GM23338 (cell line): ENCODE results near the gene FOXN4. TPM values are rescaled to one million over a fixed set of nuclear protein-coding genes. Genes with fewer than 3 reads are reported as not detected.

ENCODE experiments used
- ATAC-seq: fragments of 200-7000 bp; cut with Tn5 transposase; 3 replicates; pipeline ENCODE4 v1.9.1; 2020
- DNase-seq: peaks from one replicate; pipeline ENCODE4 v3.0.0-alpha.2; 2015; ENCODE audit warnings: low spot score
- H2AFZ ChIP-seq: fragments of 200-600 bp; sonication (generic); 2 replicates; pipeline ENCODE4 v1.8.0; 2016; ENCODE audit warnings: antibody characterized with exemption, mild to moderate bottlenecking, moderate library complexity
- H3F3A ChIP-seq: fragments of 200-600 bp; sonication (generic); replicated peaks from 2 replicates; pipeline ENCODE4 v1.8.0; 2017; ENCODE audit warnings: antibody characterized with exemption, mixed run types, low read depth
- H3K27ac ChIP-seq: fragments of 200-600 bp; sonication (generic); 2 replicates; pipeline ENCODE4 v1.6.1; 2016; ENCODE audit warnings: low read depth
- H3K27me3 ChIP-seq: fragments of 200-600 bp; sonication (generic); 2 replicates; pipeline ENCODE4 v1.8.0; 2016; ENCODE audit warnings: mild to moderate bottlenecking, mixed run types, moderate library complexity; ENCODE audit not compliant: insufficient read depth
- H3K36me3 ChIP-seq: fragments of 200-600 bp; sonication (generic); 2 replicates; pipeline ENCODE4 v1.8.0; 2016; ENCODE audit warnings: mild to moderate bottlenecking; ENCODE audit not compliant: insufficient read depth
- H3K4me1 ChIP-seq: fragments of 200-600 bp; sonication (generic); 2 replicates; pipeline ENCODE4 v1.8.0; 2016; ENCODE audit warnings: mild to moderate bottlenecking, moderate library complexity; ENCODE audit not compliant: insufficient read depth
- H3K4me2 ChIP-seq: fragments of 200-600 bp; sonication (generic); 2 replicates; pipeline ENCODE4 v1.7.1; 2017; ENCODE audit warnings: mixed run types
- H3K4me3 ChIP-seq: fragments of 200-600 bp; sonication (generic); 2 replicates; pipeline ENCODE4 v1.6.1; 2016; ENCODE audit warnings: mixed run types
- H3K79me2 ChIP-seq: fragments of 200-600 bp; sonication (generic); replicated peaks from 2 replicates; pipeline ENCODE4 v1.8.0; 2017; ENCODE audit warnings: mild to moderate bottlenecking; ENCODE audit not compliant: insufficient read depth
- H3K9me2 ChIP-seq: fragments of 200-600 bp; sonication (generic); 2 replicates; pipeline ENCODE4 v1.8.0; 2017; ENCODE audit not compliant: insufficient read depth
- H4K20me1 ChIP-seq: fragments of 200-600 bp; sonication (generic); replicated peaks from 2 replicates; pipeline ENCODE4 v1.8.0; 2017; ENCODE audit warnings: mild to moderate bottlenecking; ENCODE audit not compliant: insufficient read depth
- H3K27ac Mint-ChIP-seq: 2 replicates; pipeline ENCODE4 v1.8.0; 2020; ENCODE audit warnings: inconsistent platforms, mild to moderate bottlenecking, moderate library complexity, mixed read lengths
- H3K27me3 Mint-ChIP-seq: 3 replicates; pipeline ENCODE4 v1.8.0; 2022; ENCODE audit warnings: low read depth, mild to moderate bottlenecking, moderate library complexity, mixed read lengths, inconsistent platforms; ENCODE audit not compliant: insufficient read depth, poor library complexity
- H3K36me3 Mint-ChIP-seq: 3 replicates; pipeline ENCODE4 v1.8.0; 2021; ENCODE audit warnings: low read depth, mild to moderate bottlenecking, inconsistent platforms, moderate library complexity, mixed read lengths
- H3K4me1 Mint-ChIP-seq: 3 replicates; pipeline ENCODE4 v1.8.0; 2020; ENCODE audit warnings: mild to moderate bottlenecking, inconsistent platforms, mixed read lengths
- H3K4me3 Mint-ChIP-seq: 3 replicates; pipeline ENCODE4 v1.8.0; 2021; ENCODE audit warnings: moderate library complexity, mild to moderate bottlenecking, inconsistent platforms, mixed read lengths
- H3K9me3 Mint-ChIP-seq: 3 replicates; pipeline ENCODE4 v1.8.0; 2020; ENCODE audit warnings: moderate library complexity, mild to moderate bottlenecking, inconsistent platforms, mixed read lengths
- CREB1 ChIP-seq: fragments of 250-450 bp; sonication (Bioruptor Pico); IDR thresholded peaks from 2 replicates; pipeline ENCODE4 v1.5.0; 2020; ENCODE audit warnings: low read depth, mild to moderate bottlenecking, moderate library complexity
- EZH2 ChIP-seq: fragments of 200-600 bp; sonication (generic); IDR thresholded peaks from one replicate; pipeline ENCODE4 v1.8.0; 2017; ENCODE audit warnings: antibody characterized with exemption, mild to moderate bottlenecking, low read depth; ENCODE audit not compliant: unreplicated experiment
- EZH2phosphoT487 ChIP-seq: fragments of 200-600 bp; sonication (generic); IDR thresholded peaks from one replicate; pipeline ENCODE4 v1.8.1; 2018; ENCODE audit warnings: antibody characterized with exemption; ENCODE audit not compliant: unreplicated experiment
- JUNB ChIP-seq: IDR thresholded peaks from one replicate; pipeline ENCODE4 v1.6.1; 2016; ENCODE audit warnings: antibody characterized with exemption; ENCODE audit not compliant: unreplicated experiment
- NANOG ChIP-seq: IDR thresholded peaks from 2 replicates; pipeline ENCODE4 v1.6.1; 2016; ENCODE audit warnings: antibody characterized with exemption, borderline replicate concordance
- POLR2AphosphoS5 ChIP-seq: IDR thresholded peaks from 2 replicates; pipeline ENCODE4 v1.6.1; 2016; ENCODE audit warnings: antibody characterized with exemption, low read depth
- STAT1 ChIP-seq: IDR thresholded peaks from one replicate; pipeline ENCODE4 v1.6.1; 2016; ENCODE audit warnings: antibody characterized with exemption; ENCODE audit not compliant: unreplicated experiment
- ZNF114 ChIP-seq: fragments of 250-450 bp; sonication (Bioruptor Pico); IDR thresholded peaks from 2 replicates; pipeline ENCODE4 v1.5.0; 2020; ENCODE audit warnings: mild to moderate bottlenecking, moderate library complexity
- ZNF331 ChIP-seq: fragments of 250-450 bp; sonication (Bioruptor Pico); IDR thresholded peaks from 2 replicates; pipeline ENCODE4 v1.5.0; 2020; ENCODE audit warnings: low read depth, mild to moderate bottlenecking, moderate library complexity
- polyA plus RNA-seq: library from polyadenylated mRNA; unstranded; fragments of >200 nt; fragmentation: Nextera tagmentation; extraction: Ambion mirVana; gene quantifications from 2 replicates; pipeline ENCODE4 v1.2.1, GENCODE V29; 2016
- total RNA-seq: library from RNA; depleted of rRNA; stranded (reverse); fragments of >200 nt; shearing (Covaris generic); gene quantifications from 2 replicates; pipeline ENCODE4 v1.2.3, GENCODE V29; 2014
- TF ChIP-seq, protein P1 (sequence below): IDR thresholded peaks from one replicate; pipeline ENCODE4 v1.6.1; 2018; ENCODE audit warnings: antibody characterized with exemption; ENCODE audit not compliant: unreplicated experiment
- TF ChIP-seq, protein P2 (sequence below): fragments of 250-450 bp; sonication (Bioruptor Pico); IDR thresholded peaks from 2 replicates; pipeline ENCODE4 v1.5.0; 2020; ENCODE audit warnings: mild to moderate bottlenecking, moderate library complexity
- TF ChIP-seq, protein P3 (sequence below), 2 experiments: fragments of 200-600 bp in 1 of 2; sonication (generic) in 1 of 2; conservative IDR thresholded peaks; 2 replicates each; pipeline versions ENCODE4 v1.5.1 to v1.6.1; 2016 to 2017; ENCODE audit warnings: antibody characterized with exemption in 2 of 2, low read depth in 2 of 2, mild to moderate bottlenecking in 2 of 2, moderate library complexity in 1 of 2
- TF ChIP-seq, protein P4 (sequence below): IDR thresholded peaks from 2 replicates; pipeline ENCODE4 v1.6.1; 2016; ENCODE audit warnings: antibody characterized with exemption

FOXN4 gene
- total and polyA plus RNA-seq, 2 experiments from 2014 or later = 0.35 to 0.47 TPM

DNA sequence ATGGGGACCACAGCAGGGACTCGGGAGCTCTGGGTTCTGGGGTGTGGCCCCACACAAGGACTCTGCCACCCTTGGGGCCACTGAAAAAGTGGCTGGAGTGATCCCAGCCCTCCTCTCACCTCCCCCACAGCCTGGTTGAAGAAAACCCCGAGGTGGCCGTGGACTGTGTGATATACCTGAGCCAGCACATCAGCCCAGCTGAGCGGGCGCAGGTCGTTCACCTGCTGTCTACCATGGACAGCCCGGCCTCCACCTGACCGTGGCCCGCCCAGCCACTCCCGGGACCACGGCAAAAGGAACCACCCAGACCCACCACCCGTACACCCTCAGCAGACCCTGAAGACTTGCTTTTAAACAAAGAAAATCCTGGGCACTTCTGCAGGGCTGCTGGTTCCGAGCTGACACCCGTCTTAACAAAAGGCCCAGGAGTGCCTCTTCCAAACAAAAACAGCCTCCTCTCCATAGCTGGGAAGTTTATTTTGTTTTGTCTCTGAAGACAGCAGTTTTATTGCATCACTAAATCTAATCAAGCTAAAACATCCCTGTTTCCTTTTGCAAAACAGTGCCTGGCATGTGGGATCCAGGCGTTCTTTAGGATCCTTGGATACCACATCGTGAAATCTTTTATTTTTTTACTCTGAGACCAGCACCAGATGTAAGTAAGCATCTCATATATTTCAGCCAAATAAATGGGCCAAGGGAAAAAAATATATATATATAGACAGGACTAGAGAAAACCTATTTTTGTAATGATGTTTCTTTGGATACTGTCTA, 42.8 kb downstream of the FOXN4 start:
- TF ChIP-seq EZH2phosphoT487 = no peak
- TF ChIP-seq, protein P1, sequence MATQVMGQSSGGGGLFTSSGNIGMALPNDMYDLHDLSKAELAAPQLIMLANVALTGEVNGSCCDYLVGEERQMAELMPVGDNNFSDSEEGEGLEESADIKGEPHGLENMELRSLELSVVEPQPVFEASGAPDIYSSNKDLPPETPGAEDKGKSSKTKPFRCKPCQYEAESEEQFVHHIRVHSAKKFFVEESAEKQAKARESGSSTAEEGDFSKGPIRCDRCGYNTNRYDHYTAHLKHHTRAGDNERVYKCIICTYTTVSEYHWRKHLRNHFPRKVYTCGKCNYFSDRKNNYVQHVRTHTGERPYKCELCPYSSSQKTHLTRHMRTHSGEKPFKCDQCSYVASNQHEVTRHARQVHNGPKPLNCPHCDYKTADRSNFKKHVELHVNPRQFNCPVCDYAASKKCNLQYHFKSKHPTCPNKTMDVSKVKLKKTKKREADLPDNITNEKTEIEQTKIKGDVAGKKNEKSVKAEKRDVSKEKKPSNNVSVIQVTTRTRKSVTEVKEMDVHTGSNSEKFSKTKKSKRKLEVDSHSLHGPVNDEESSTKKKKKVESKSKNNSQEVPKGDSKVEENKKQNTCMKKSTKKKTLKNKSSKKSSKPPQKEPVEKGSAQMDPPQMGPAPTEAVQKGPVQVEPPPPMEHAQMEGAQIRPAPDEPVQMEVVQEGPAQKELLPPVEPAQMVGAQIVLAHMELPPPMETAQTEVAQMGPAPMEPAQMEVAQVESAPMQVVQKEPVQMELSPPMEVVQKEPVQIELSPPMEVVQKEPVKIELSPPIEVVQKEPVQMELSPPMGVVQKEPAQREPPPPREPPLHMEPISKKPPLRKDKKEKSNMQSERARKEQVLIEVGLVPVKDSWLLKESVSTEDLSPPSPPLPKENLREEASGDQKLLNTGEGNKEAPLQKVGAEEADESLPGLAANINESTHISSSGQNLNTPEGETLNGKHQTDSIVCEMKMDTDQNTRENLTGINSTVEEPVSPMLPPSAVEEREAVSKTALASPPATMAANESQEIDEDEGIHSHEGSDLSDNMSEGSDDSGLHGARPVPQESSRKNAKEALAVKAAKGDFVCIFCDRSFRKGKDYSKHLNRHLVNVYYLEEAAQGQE = no peak
- no peak for TF ChIP-seq EZH2
- TF ChIP-seq, protein P2, sequence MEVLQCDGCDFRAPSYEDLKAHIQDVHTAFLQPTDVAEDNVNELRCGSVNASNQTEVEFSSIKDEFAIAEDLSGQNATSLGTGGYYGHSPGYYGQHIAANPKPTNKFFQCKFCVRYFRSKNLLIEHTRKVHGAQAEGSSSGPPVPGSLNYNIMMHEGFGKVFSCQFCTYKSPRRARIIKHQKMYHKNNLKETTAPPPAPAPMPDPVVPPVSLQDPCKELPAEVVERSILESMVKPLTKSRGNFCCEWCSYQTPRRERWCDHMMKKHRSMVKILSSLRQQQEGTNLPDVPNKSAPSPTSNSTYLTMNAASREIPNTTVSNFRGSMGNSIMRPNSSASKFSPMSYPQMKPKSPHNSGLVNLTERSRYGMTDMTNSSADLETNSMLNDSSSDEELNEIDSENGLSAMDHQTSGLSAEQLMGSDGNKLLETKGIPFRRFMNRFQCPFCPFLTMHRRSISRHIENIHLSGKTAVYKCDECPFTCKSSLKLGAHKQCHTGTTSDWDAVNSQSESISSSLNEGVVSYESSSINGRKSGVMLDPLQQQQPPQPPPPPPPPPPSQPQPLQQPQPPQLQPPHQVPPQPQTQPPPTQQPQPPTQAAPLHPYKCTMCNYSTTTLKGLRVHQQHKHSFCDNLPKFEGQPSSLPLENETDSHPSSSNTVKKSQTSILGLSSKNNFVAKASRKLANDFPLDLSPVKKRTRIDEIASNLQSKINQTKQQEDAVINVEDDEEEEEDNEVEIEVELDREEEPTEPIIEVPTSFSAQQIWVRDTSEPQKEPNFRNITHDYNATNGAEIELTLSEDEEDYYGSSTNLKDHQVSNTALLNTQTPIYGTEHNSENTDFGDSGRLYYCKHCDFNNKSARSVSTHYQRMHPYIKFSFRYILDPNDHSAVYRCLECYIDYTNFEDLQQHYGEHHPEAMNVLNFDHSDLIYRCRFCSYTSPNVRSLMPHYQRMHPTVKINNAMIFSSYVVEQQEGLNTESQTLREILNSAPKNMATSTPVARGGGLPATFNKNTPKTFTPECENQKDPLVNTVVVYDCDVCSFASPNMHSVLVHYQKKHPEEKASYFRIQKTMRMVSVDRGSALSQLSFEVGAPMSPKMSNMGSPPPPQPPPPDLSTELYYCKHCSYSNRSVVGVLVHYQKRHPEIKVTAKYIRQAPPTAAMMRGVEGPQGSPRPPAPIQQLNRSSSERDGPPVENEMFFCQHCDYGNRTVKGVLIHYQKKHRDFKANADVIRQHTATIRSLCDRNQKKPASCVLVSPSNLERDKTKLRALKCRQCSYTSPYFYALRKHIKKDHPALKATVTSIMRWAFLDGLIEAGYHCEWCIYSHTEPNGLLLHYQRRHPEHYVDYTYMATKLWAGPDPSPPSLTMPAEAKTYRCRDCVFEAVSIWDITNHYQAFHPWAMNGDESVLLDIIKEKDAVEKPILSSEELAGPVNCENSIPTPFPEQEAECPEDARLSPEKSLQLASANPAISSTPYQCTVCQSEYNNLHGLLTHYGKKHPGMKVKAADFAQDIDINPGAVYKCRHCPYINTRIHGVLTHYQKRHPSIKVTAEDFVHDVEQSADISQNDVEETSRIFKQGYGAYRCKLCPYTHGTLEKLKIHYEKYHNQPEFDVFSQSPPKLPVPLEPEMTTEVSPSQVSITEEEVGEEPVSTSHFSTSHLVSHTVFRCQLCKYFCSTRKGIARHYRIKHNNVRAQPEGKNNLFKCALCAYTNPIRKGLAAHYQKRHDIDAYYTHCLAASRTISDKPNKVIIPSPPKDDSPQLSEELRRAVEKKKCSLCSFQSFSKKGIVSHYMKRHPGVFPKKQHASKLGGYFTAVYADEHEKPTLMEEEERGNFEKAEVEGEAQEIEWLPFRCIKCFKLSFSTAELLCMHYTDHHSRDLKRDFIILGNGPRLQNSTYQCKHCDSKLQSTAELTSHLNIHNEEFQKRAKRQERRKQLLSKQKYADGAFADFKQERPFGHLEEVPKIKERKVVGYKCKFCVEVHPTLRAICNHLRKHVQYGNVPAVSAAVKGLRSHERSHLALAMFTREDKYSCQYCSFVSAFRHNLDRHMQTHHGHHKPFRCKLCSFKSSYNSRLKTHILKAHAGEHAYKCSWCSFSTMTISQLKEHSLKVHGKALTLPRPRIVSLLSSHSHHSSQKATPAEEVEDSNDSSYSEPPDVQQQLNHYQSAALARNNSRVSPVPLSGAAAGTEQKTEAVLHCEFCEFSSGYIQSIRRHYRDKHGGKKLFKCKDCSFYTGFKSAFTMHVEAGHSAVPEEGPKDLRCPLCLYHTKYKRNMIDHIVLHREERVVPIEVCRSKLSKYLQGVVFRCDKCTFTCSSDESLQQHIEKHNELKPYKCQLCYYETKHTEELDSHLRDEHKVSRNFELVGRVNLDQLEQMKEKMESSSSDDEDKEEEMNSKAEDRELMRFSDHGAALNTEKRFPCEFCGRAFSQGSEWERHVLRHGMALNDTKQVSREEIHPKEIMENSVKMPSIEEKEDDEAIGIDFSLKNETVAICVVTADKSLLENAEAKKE (CRISPR knock-in tag) = no peak
- TF ChIP-seq NANOG = no peak
- TF ChIP-seq, protein P3, sequence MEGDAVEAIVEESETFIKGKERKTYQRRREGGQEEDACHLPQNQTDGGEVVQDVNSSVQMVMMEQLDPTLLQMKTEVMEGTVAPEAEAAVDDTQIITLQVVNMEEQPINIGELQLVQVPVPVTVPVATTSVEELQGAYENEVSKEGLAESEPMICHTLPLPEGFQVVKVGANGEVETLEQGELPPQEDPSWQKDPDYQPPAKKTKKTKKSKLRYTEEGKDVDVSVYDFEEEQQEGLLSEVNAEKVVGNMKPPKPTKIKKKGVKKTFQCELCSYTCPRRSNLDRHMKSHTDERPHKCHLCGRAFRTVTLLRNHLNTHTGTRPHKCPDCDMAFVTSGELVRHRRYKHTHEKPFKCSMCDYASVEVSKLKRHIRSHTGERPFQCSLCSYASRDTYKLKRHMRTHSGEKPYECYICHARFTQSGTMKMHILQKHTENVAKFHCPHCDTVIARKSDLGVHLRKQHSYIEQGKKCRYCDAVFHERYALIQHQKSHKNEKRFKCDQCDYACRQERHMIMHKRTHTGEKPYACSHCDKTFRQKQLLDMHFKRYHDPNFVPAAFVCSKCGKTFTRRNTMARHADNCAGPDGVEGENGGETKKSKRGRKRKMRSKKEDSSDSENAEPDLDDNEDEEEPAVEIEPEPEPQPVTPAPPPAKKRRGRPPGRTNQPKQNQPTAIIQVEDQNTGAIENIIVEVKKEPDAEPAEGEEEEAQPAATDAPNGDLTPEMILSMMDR (conservative IDR thresholded peaks at IDR 0.05; ENCODE audit: low read depth in 2 of 2) = no peak
- TF ChIP-seq CREB1 (CRISPR knock-in tag) = no peak
- TF ChIP-seq ZNF114 (CRISPR knock-in tag) = no peak
- TF ChIP-seq POLR2AphosphoS5 = no peak
- TF ChIP-seq, protein P4, sequence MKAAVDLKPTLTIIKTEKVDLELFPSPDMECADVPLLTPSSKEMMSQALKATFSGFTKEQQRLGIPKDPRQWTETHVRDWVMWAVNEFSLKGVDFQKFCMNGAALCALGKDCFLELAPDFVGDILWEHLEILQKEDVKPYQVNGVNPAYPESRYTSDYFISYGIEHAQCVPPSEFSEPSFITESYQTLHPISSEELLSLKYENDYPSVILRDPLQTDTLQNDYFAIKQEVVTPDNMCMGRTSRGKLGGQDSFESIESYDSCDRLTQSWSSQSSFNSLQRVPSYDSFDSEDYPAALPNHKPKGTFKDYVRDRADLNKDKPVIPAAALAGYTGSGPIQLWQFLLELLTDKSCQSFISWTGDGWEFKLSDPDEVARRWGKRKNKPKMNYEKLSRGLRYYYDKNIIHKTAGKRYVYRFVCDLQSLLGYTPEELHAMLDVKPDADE = no peak
- TF ChIP-seq JUNB = no peak
- TF ChIP-seq ZNF331 (CRISPR knock-in tag) = no peak
- no peak for TF ChIP-seq STAT1
- Histone ChIP-seq H3K4me2 (no peak overlapping the region), H3F3A (no peaks in the 10 kb centered on the region), H3K36me3 (no peaks in the 10 kb centered on the region), H4K20me1 (no peaks in the 10 kb centered on the region), H3K27me3 (no peaks in the 10 kb centered on the region), H3K4me1 (no peaks in the 10 kb centered on the region), H3K79me2 (no peaks in the 10 kb centered on the region), H2AFZ (no peak overlapping the region), H3K9me2 (no peaks in the 10 kb centered on the region), H3K4me3 (no peak overlapping the region), H3K27ac (no peak overlapping the region)
- Mint-ChIP-seq H3K4me3 (no peak overlapping the region), H3K27me3 (peaks cover 5% of the 10 kb centered on the region), H3K9me3 (peaks cover 8% of the 10 kb centered on the region; the same call in 2 of the 3 replicates), H3K36me3 (peaks cover 6% of the 10 kb centered on the region), H3K4me1 (peaks cover 7% of the 10 kb centered on the region), H3K27ac (no peak overlapping the region)
- DNase-seq (no peak), ATAC-seq (no peak)
